IMR-90 (cell line): ENCODE measurements around the gene MED13. TPM values are rescaled to one million over a fixed set of nuclear protein-coding genes. Genes with fewer than 3 reads are reported as not detected.
"Not testable (repeated sequence)": the region's sequence is repeated elsewhere in the genome, so short reads cannot be mapped to it uniquely, and the experiment has no call there.

ENCODE experiments used
- ATAC-seq: fragments of 200-7000 bp; cut with Tn5 transposase; 2 replicates; pipeline ENCODE4 v1.9.1; 2020; ENCODE audit warnings: low read depth, mild to moderate bottlenecking, moderate library complexity
- BruUV-seq: library from RNA; stranded (reverse); fragments of 400-500 nt; replicated peaks from 2 replicates; lab custom pipeline; 2021; lab: Mats Ljungman, UMichigan
- CTCF ChIA-PET: fragments of 300-600 bp; formaldehyde crosslinking; extraction: SDS; loops from one replicate; lab custom pipeline; 2021; ENCODE audit warnings: antibody characterized with exemption; lab: Yijun Ruan, JAX
- POLR2A ChIA-PET: fragments of 300-600 bp; sonication (Branson Sonifier 250); formaldehyde crosslinking; loops from one replicate; lab custom pipeline; 2022; ENCODE audit warnings: antibody characterized with exemption; ENCODE audit not compliant: unreplicated experiment; lab: Charles Lee
- DNase-seq: peaks from one replicate; pipeline ENCODE4 v3.0.0; 2013
- H2AFZ ChIP-seq: replicated peaks from 2 replicates; pipeline ENCODE3; 2013; ENCODE audit warnings: low read length, mild to moderate bottlenecking; ENCODE audit not compliant: poor library complexity
- H2AK5ac ChIP-seq: 2 replicates; pipeline ENCODE4 v1.6.1; 2013; ENCODE audit warnings: low read depth, low read length, inconsistent platforms
- H2AK9ac ChIP-seq: replicated peaks from 2 replicates; pipeline ENCODE3; 2013; ENCODE audit warnings: mild to moderate bottlenecking, low read depth, low read length, moderate library complexity; ENCODE audit not compliant: poor library complexity
- H2BK120ac ChIP-seq: 2 replicates; pipeline ENCODE4 v1.6.1; 2013; ENCODE audit warnings: low read depth, low read length, inconsistent platforms
- H2BK15ac ChIP-seq: 3 replicates; pipeline ENCODE4 v1.6.1; 2013; ENCODE audit warnings: low read depth, low read length, inconsistent platforms
- H2BK20ac ChIP-seq: 2 replicates; pipeline ENCODE4 v1.6.1; 2013; ENCODE audit warnings: low read depth, mild to moderate bottlenecking, inconsistent platforms, low read length, moderate library complexity
- H2BK5ac ChIP-seq: 2 replicates; pipeline ENCODE4 v1.6.1; 2013; ENCODE audit warnings: mild to moderate bottlenecking, low read depth, low read length, inconsistent platforms; ENCODE audit not compliant: poor library complexity, severe bottlenecking
- H3K14ac ChIP-seq: replicated peaks from 2 replicates; pipeline ENCODE4 v1.6.1; 2013; ENCODE audit warnings: low read depth, low read length, inconsistent platforms
- H3K18ac ChIP-seq: 2 replicates; pipeline ENCODE4 v1.6.1; 2013; ENCODE audit warnings: low read depth, low read length, control low read depth
- H3K23ac ChIP-seq: 2 replicates; pipeline ENCODE4 v1.6.1; 2013; ENCODE audit warnings: low read depth, low read length, inconsistent platforms
- H3K27ac ChIP-seq: 2 replicates; pipeline ENCODE4 v1.5.1; 2013; ENCODE audit warnings: mild to moderate bottlenecking, control low read depth, low read length; ENCODE audit not compliant: insufficient read depth
- H3K27me3 ChIP-seq: 2 replicates; pipeline ENCODE4 v1.6.1; 2013; ENCODE audit warnings: low read length; ENCODE audit not compliant: control insufficient read depth, insufficient read depth
- H3K36me3 ChIP-seq: 2 replicates; pipeline ENCODE4 v1.6.1; 2013; ENCODE audit warnings: low read length, mixed read lengths; ENCODE audit not compliant: control insufficient read depth, insufficient read depth
- H3K4ac ChIP-seq: 2 replicates; pipeline ENCODE4 v1.6.1; 2013; ENCODE audit warnings: low read depth, low read length, inconsistent platforms
- H3K4me1 ChIP-seq: 2 replicates; pipeline ENCODE4 v1.6.1; 2013; ENCODE audit warnings: low read length, mixed read lengths; ENCODE audit not compliant: control insufficient read depth, insufficient read depth
- H3K4me2 ChIP-seq: 2 replicates; pipeline ENCODE4 v1.6.1; 2013; ENCODE audit warnings: low read depth, mild to moderate bottlenecking, control low read depth, low read length, moderate library complexity
- H3K4me3 ChIP-seq: 2 replicates; pipeline ENCODE4 v1.5.1; 2013; ENCODE audit warnings: low read depth, mild to moderate bottlenecking, control low read depth, low read length, moderate library complexity; ENCODE audit not compliant: insufficient read depth
- H3K56ac ChIP-seq: 2 replicates; pipeline ENCODE4 v1.6.1; 2013; ENCODE audit warnings: low read length, inconsistent platforms; ENCODE audit not compliant: insufficient read depth; ENCODE audit errors: extremely low read depth
- H3K79me1 ChIP-seq, 2 experiments: 2 replicates each; pipeline ENCODE4 v1.6.1; 2013; ENCODE audit warnings: low read length in 2 of 2, inconsistent platforms in 1 of 2, low read depth in 1 of 2
- H3K9ac ChIP-seq: 2 replicates; pipeline ENCODE4 v1.6.1; 2013; ENCODE audit warnings: low read depth, low read length, control low read depth
- H3K9me1 ChIP-seq: 2 replicates; pipeline ENCODE4 v1.6.1; 2013; ENCODE audit warnings: low read length, inconsistent platforms; ENCODE audit not compliant: insufficient read depth
- H3K9me3 ChIP-seq: 2 replicates; pipeline ENCODE4 v1.6.1; 2013; ENCODE audit warnings: low read length; ENCODE audit not compliant: control insufficient read depth, insufficient read depth
- H4K20me1 ChIP-seq: 2 replicates; pipeline ENCODE4 v1.6.1; 2013; ENCODE audit warnings: low read length, inconsistent platforms; ENCODE audit not compliant: insufficient read depth
- H4K5ac ChIP-seq: 2 replicates; pipeline ENCODE4 v1.6.1; 2013; ENCODE audit warnings: mild to moderate bottlenecking, low read depth, low read length, control low read depth
- H4K8ac ChIP-seq, 2 experiments: 2 replicates each; pipeline ENCODE4 v1.6.1; 2013; ENCODE audit warnings: low read depth in 2 of 2, low read length in 2 of 2, control low read depth in 1 of 2, inconsistent platforms in 1 of 2
- H4K91ac ChIP-seq: 2 replicates; pipeline ENCODE4 v1.6.1; 2013; ENCODE audit warnings: low read depth, low read length, inconsistent platforms; ENCODE audit not compliant: insufficient read depth
- WGBS, 2 experiments: methylation state at CpG; one replicate each; pipeline versions ENCODE4 v1.1.5 to v1.1.7; 2013; ENCODE audit warnings: missing lambda C conversion rate in 2 of 2; ENCODE audit not compliant: insufficient read length in 1 of 2; ENCODE audit errors: extremely low coverage in 2 of 2; 5-methylcytosine and 5-hydroxymethylcytosine counted together
- dilution Hi-C: fragments of 300-500 bp; cut with HindIII; formaldehyde crosslinking; loops from one replicate; pipeline ENCODE4 v1.14.3; 2018; ENCODE audit warnings: low sequenced_read_pairs; ENCODE audit not compliant: unreplicated experiment
- in situ Hi-C: fragments of 300-500 bp; cut with MboI; formaldehyde crosslinking; loops from 3 replicates; pipeline ENCODE4 v1.14.3; 2019; ENCODE audit warnings: low sequenced_read_pairs, inconsistent platforms, mixed read lengths
- intact Hi-C: fragments of 100-400 bp; cut with micrococcal nuclease; formaldehyde crosslinking; loops from 2 replicates; pipeline ENCODE4 v1.10.0; 2022
- polyA plus RNA-seq, 3 experiments: library from polyadenylated mRNA; depleted of rRNA; stranded (reverse); fragments of >200 nt; gene quantifications; 2 replicates each; pipeline ENCODE4 v1.2.3, GENCODE V29; 2012; ENCODE audit warnings: low replicate concordance in 1 of 3
- total RNA-seq: library from RNA; depleted of rRNA; stranded (reverse); fragments of >200 nt; gene quantifications from 2 replicates; pipeline ENCODE4 v1.2.3, GENCODE V29; 2012

MED13 gene
- total and polyA plus RNA-seq, 2 of the 4 experiments (the other 2 are of a cell fraction), result 9.7 to 67.2 TPM

DNA sequence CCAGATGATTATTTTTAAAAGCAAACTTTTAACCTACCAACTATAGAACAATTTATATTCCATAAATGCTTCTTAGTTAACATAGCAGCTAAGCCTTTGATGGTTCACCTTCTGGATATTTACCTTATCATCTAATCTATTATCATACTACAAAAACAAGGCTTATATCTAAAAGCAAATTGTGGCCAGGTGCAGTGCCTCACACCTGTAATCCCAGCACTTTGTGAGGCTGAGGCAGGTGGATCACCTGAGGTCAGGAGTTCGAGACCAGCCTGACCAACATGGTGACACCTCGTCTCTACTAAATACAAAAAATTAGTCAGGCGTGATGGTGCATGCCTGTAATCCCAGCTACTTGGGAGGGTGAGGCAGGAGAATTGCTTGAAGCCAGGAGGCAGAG, 61.9 kb downstream of the MED13 start:
- WGBS, 2 experiments, result no CpG with 5 or more reads among the region's 3 CpGs
- H2BK15ac ChIP-seq, BruUV-seq, H3K27ac ChIP-seq, H2AK5ac ChIP-seq, dilution Hi-C loops, in situ Hi-C loops, ATAC-seq, H2AK9ac ChIP-seq, intact Hi-C loops, H3K23ac ChIP-seq, H3K27me3 ChIP-seq, H4K5ac ChIP-seq, H2BK5ac ChIP-seq, DNase-seq, H2BK20ac ChIP-seq, H4K8ac ChIP-seq, H3K4ac ChIP-seq, H4K91ac ChIP-seq, H3K18ac ChIP-seq, H3K14ac ChIP-seq, CTCF ChIA-PET, H2BK120ac ChIP-seq, H3K56ac ChIP-seq, H3K9me1 ChIP-seq, POLR2A ChIA-PET, H3K4me3 ChIP-seq, H3K9me3 ChIP-seq, H3K4me2 ChIP-seq, H3K9ac ChIP-seq, H2AFZ ChIP-seq, H3K4me1 ChIP-seq: not testable (repeated sequence)
- H3K36me3 ChIP-seq, result peaks cover 21% of the 10 kb centered on the region
- peaks cover 15% of the 10 kb centered on the region for H4K20me1 ChIP-seq
- H3K79me1 ChIP-seq, result peaks cover 15 to 32% of the 10 kb centered on the region in 2 experiments
